ENCODE measurements around the gene CBL. TPM values are rescaled to one million over a fixed set of nuclear protein-coding genes. Genes with fewer than 3 reads are reported as not detected.

CBL gene
- total and polyA plus RNA-seq, 5 donors, result 3.3 to 13.3 (median 8.7) TPM

- DNase-seq, result peak; percentile 59 to 74 (median 72)
Measured at GRCh38 chr11:119319700-119320239, 113.6 kb downstream of the CBL start.

DNA sequence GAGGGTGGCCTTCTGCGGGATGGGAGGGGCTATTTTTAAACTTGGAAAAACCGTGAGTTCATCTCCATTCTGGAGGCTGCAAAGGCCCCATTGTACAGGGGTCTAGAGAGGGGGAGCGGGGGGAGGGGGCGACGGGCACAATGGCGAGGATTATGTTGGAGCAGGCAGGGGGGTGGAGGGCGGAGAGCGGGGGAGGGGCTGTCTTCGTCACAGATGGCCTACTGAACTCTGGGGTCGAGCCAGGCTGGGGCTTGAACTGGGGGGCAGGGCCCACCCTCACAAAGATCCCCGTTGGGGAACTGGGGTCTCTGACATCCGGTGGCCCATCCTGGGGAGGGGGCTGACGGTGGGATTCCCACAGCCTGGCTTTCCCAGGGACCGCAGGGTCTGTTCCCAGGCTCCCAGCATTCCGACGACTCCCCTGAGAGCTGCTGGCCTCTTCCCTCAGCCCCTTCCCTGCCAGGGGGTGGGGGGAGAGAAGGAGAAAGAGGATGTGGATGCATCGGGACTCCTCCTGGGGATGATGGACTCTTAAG is 114.2 kb downstream of the CBL start:
- intact Hi-C loops (cut with DNase I), result loop anchor here in 1 of 4 donors (10.0 kb wide), 1 partner anchor 116 kb away; the partner anchor contains the start of gene CBL
- H3K4me1 ChIP-seq (ENCODE audit: control insufficient read depth, insufficient read depth, low read length), result peaks cover 13% of the 10 kb centered on the region
- H3K4me3 ChIP-seq (ENCODE audit: low read length), result peak overlapping the region; percentile 50
- DNase-seq (peak; percentile 64 to 83 (median 81)), ATAC-seq (peak in 1 of 2 donors; percentile 2)
- WGBS, result 33% methylated on average over 17 of the region's 17 CpGs
- H3K9me3 ChIP-seq (ENCODE audit: control insufficient read depth, low read length), result no peaks in the 10 kb centered on the region
- H3K27ac ChIP-seq (ENCODE audit: low read length), result peak overlapping the region; percentile 98
- H3K27me3 ChIP-seq (ENCODE audit: control insufficient read depth, insufficient read depth), result no peaks in the 10 kb centered on the region

More at GRCh38 chr11:119319700-119320239, 113.6 kb downstream of the CBL start:
- intact Hi-C loops (cut with DNase I), result loop anchor here in 2 of 4 donors (10.0 kb wide), 1 partner anchor 115 kb away; the partner anchor contains the start of gene CBL (in 2 of the 2)
- H3K27ac ChIP-seq (ENCODE audit: low read length), result peak overlapping the region; percentile 90
- ATAC-seq, result peak; percentile 1 to 54
- 31% methylated on average over 11 of the region's 11 CpGs for WGBS
- no peak overlapping the region for H3K4me3 ChIP-seq (ENCODE audit: low read length)
- peaks cover 13% of the 10 kb centered on the region for H3K4me1 ChIP-seq (ENCODE audit: control insufficient read depth, insufficient read depth, low read length)
- no peaks in the 10 kb centered on the region for H3K9me3 ChIP-seq (ENCODE audit: control insufficient read depth, low read length)
- H3K27me3 ChIP-seq (ENCODE audit: control insufficient read depth, insufficient read depth), result no peaks in the 10 kb centered on the region

- WGBS, result 5% methylated on average over 60 of the region's 60 CpGs
- H3K4me1 ChIP-seq (ENCODE audit: control insufficient read depth, insufficient read depth, low read length), result peaks cover 13% of the 10 kb centered on the region
- peak overlapping the region; percentile 50 for H3K4me3 ChIP-seq (ENCODE audit: low read length)
- intact Hi-C loops (cut with DNase I), result loop anchor here in 1 of 4 donors (10.0 kb wide), 1 partner anchor 116 kb away; the partner anchor contains the start of gene CBL
- DNase-seq, result peak; percentile 74 to 91 (median 89)
- H3K9me3 ChIP-seq (ENCODE audit: control insufficient read depth, low read length), result no peaks in the 10 kb centered on the region
- peak overlapping the region; percentile 98 for H3K27ac ChIP-seq (ENCODE audit: low read length)
- ATAC-seq, result peak; percentile 58 to 65
- no peaks in the 10 kb centered on the region for H3K27me3 ChIP-seq (ENCODE audit: control insufficient read depth, insufficient read depth)
Measured at GRCh38 chr11:119320776-119321524, 114.8 kb downstream of the CBL start.

- Histone ChIP-seq H3K9me3 (ENCODE audit: control insufficient read depth, low read length) (no peaks in the 10 kb centered on the region), H3K4me3 (ENCODE audit: low read length) (no peak overlapping the region), H3K4me1 (ENCODE audit: control insufficient read depth, insufficient read depth, low read length) (peaks cover 13% of the 10 kb centered on the region), H3K27me3 (ENCODE audit: control insufficient read depth, insufficient read depth) (no peaks in the 10 kb centered on the region), H3K27ac (ENCODE audit: low read length) (peak overlapping the region; percentile 26)
- intact Hi-C loops (cut with DNase I), result loop anchor here in 1 of 4 donors (10.0 kb wide), 1 partner anchor 118 kb away; the partner anchor contains the start of gene CBL
- DNase-seq (no peak), ATAC-seq (no peak)
- WGBS, result 41% methylated on average over 6 of the region's 6 CpGs
Measured at GRCh38 chr11:119322360-119322739, 116.2 kb downstream of the CBL start.

- Histone ChIP-seq H3K4me3 (ENCODE audit: low read length) (no peak overlapping the region), H3K9me3 (ENCODE audit: control insufficient read depth, low read length) (no peaks in the 10 kb centered on the region), H3K27me3 (ENCODE audit: control insufficient read depth, insufficient read depth) (no peaks in the 10 kb centered on the region), H3K4me1 (ENCODE audit: control insufficient read depth, insufficient read depth, low read length) (peaks cover 12% of the 10 kb centered on the region), H3K27ac (ENCODE audit: low read length) (no peak overlapping the region)
- intact Hi-C loops (cut with DNase I), result loop anchor here in 1 of 4 donors (10.0 kb wide), 1 partner anchor 118 kb away; the partner anchor contains the start of gene CBL
- WGBS, result 80% methylated on average over 20 of the region's 20 CpGs
- no peak for ATAC-seq
- peak in 1 of 3 donors; percentile 48 for DNase-seq
Measured at GRCh38 chr11:119322921-119323531, 116.9 kb downstream of the CBL start.

- no peak overlapping the region for H3K27ac ChIP-seq (ENCODE audit: low read length)
- DNase-seq (peak; percentile 72 to 87 (median 76)), ATAC-seq (no peak)
- H3K27me3 ChIP-seq (ENCODE audit: control insufficient read depth, insufficient read depth), result no peaks in the 10 kb centered on the region
- 12% methylated on average over 8 of the region's 8 CpGs for WGBS
- H3K4me3 ChIP-seq (ENCODE audit: low read length), result no peak overlapping the region
- no peaks in the 10 kb centered on the region for H3K9me3 ChIP-seq (ENCODE audit: control insufficient read depth, low read length)
- intact Hi-C loops (cut with DNase I), result loop anchor here in 1 of 4 donors (10.0 kb wide), 1 partner anchor 119 kb away; the partner anchor contains the start of gene CBL
- peaks cover 10% of the 10 kb centered on the region for H3K4me1 ChIP-seq (ENCODE audit: control insufficient read depth, insufficient read depth, low read length)
Measured at GRCh38 chr11:119323532-119324033, 117.4 kb downstream of the CBL start.

GRCh38 chr11:119324189-119324588 is 118.0 kb downstream of the CBL start:
- Histone ChIP-seq H3K4me1 (ENCODE audit: control insufficient read depth, insufficient read depth, low read length) (peaks cover 6% of the 10 kb centered on the region), H3K27ac (ENCODE audit: low read length) (no peak overlapping the region), H3K27me3 (ENCODE audit: control insufficient read depth, insufficient read depth) (no peaks in the 10 kb centered on the region), H3K9me3 (ENCODE audit: control insufficient read depth, low read length) (no peaks in the 10 kb centered on the region), H3K4me3 (ENCODE audit: low read length) (no peak overlapping the region)
- intact Hi-C loops (cut with DNase I), result loop anchor here in 1 of 4 donors (10.0 kb wide), 1 partner anchor 119 kb away; the partner anchor contains the start of gene CBL
- WGBS, result 67% methylated on average over 4 of the region's 4 CpGs
- ATAC-seq (no peak), DNase-seq (peak in 1 of 3 donors; percentile 10)

GRCh38 chr11:119329320-119329719 is 123.2 kb downstream of the CBL start:
- Histone ChIP-seq H3K27me3 (ENCODE audit: control insufficient read depth, insufficient read depth) (no peaks in the 10 kb centered on the region), H3K4me3 (ENCODE audit: low read length) (no peak overlapping the region), H3K27ac (ENCODE audit: low read length) (no peak overlapping the region), H3K4me1 (ENCODE audit: control insufficient read depth, insufficient read depth, low read length) (no peaks in the 10 kb centered on the region), H3K9me3 (ENCODE audit: control insufficient read depth, low read length) (no peaks in the 10 kb centered on the region)
- WGBS, result 53% methylated on average over 2 of the region's 2 CpGs
- intact Hi-C loops (cut with DNase I), result loop anchor here in 1 of 4 donors (10.0 kb wide), 1 partner anchor 125 kb away; the partner anchor contains the start of gene CBL
- DNase-seq, result no peak
- ATAC-seq, result no peak

DNA sequence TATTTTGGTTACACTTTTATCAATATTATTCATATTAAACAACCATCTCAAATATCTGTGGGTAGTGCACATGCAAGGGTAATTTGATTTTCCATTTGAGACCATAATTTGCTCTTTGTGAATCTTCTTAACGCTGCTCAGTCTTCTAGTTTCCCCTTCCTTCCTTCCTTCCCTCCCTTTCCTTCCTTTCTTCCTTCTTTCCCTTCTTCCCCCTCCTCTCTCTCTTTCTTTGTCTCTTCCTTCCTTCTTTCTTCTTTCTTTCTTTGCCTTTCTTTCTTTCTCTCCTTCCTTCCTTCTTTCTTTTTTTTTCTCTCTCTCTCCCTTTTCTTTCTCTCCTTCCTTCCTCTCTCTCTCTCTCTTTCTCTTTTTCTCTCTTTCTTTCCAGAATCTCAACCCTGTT is 124.1 kb downstream of the CBL start:
- no peak for ATAC-seq
- Histone ChIP-seq H3K27me3 (ENCODE audit: control insufficient read depth, insufficient read depth) (no peaks in the 10 kb centered on the region), H3K4me1 (ENCODE audit: control insufficient read depth, insufficient read depth, low read length) (peaks cover 3% of the 10 kb centered on the region), H3K4me3 (ENCODE audit: low read length) (no peak overlapping the region), H3K27ac (ENCODE audit: low read length) (no peak overlapping the region), H3K9me3 (ENCODE audit: control insufficient read depth, low read length) (no peaks in the 10 kb centered on the region)
- WGBS, result 46% methylated on average over 1 of the region's 1 CpG
- no peak for DNase-seq
- intact Hi-C loops (cut with DNase I), result no loop called here

- DNase-seq (no peak), ATAC-seq (no peak)
- Histone ChIP-seq H3K4me3 (ENCODE audit: low read length) (no peak overlapping the region), H3K9me3 (ENCODE audit: control insufficient read depth, low read length) (no peaks in the 10 kb centered on the region), H3K27ac (ENCODE audit: low read length) (no peak overlapping the region), H3K4me1 (ENCODE audit: control insufficient read depth, insufficient read depth, low read length) (peaks cover 7% of the 10 kb centered on the region), H3K27me3 (ENCODE audit: control insufficient read depth, insufficient read depth) (no peaks in the 10 kb centered on the region)
- intact Hi-C loops (cut with DNase I), result no loop called here
- 78% methylated on average over 4 of the region's 4 CpGs for WGBS
Measured at GRCh38 chr11:119332111-119332765, 126.1 kb downstream of the CBL start.

Data from right cardiac atrium (tissue), 5 donors.